GM19099 (cell line): ENCODE measurements around the gene PABPN1.

Experiments
- POLR2A ChIP-seq: IDR thresholded peaks from 3 replicates; pipeline ENCODE4 v1.6.1; 2011; ENCODE audit warnings: low read depth; ENCODE audit not compliant: insufficient read length; ENCODE audit errors: extremely low read depth

The PABPN1 gene

DNA sequence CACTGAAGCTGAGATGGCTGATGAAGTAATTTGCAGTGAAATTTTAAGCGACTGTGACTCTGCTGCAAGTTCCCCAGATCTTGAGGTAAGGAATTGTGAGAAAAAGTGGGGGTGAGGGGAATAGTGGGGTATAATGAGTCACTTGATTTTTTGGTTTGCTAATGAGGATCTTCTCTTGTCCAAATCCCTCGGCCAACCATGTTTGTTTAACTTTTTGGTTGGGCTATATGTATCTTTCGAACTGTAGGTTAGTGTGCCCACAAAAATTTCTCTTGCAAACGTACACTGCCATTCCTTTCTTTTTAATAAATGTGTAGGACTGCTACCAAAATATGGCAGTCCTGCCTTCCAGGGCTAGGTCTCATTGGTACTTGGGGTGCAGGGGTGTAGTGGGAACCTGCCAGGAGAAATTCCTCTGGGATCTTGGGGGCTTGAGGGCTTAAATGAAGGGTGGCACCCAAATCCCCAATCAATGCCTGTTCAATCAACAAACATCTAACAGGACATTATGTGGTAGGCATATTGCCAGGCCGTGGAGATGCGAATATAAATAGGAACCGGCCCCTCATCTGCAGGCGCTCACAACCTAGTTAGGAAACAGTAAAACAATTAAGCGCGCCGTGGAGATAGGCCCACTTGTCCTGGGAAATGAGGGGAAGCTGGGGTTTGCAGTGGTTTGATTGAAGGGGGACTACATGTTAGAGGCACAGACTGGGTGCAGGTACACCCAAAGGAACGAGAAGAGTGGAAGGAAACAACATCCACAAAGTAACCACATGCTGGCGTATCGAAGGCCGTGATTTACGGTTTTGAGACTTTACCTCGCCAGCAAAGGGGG lies 1.3 kb upstream of the PABPN1 start:
- no peak for TF ChIP-seq POLR2A

DNA sequence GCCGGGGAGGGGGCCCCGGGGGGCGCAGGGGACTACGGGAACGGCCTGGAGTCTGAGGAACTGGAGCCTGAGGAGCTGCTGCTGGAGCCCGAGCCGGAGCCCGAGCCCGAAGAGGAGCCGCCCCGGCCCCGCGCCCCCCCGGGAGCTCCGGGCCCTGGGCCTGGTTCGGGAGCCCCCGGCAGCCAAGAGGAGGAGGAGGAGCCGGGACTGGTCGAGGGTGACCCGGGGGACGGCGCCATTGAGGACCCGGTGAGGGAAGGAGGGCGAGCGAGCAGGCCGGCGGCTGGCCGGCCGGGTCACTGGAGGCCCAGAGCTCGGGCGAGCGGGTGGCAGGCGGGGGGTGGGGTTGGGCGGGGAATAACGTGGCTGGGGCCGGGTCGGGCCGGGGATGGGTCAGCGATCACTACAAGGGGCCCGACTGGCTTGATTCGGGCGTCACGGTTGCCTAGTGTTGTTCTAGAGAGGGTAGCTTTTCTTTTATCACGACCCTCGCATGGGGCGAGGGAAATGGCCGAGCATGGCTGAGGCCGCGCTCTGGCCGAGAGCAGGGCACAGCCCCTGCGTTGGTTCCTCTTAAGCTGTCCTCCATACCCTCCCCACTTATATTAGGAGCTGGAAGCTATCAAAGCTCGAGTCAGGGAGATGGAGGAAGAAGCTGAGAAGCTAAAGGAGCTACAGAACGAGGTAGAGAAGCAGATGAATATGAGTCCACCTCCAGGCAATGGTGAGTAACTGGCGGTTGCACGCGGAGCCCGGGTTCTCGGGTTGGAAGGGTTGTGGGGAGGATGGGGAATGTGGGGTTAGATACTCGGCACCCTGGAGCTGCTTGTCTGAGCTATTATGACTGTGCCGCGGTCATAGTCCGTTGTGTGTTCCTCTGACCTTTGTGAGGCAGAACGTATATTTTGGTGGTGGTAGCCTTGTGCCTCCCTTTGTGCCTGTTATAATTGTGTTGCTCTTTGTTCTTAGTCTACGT lies 603 bp downstream of the PABPN1 start:
- peak; percentile 19 for TF ChIP-seq POLR2A

DNA sequence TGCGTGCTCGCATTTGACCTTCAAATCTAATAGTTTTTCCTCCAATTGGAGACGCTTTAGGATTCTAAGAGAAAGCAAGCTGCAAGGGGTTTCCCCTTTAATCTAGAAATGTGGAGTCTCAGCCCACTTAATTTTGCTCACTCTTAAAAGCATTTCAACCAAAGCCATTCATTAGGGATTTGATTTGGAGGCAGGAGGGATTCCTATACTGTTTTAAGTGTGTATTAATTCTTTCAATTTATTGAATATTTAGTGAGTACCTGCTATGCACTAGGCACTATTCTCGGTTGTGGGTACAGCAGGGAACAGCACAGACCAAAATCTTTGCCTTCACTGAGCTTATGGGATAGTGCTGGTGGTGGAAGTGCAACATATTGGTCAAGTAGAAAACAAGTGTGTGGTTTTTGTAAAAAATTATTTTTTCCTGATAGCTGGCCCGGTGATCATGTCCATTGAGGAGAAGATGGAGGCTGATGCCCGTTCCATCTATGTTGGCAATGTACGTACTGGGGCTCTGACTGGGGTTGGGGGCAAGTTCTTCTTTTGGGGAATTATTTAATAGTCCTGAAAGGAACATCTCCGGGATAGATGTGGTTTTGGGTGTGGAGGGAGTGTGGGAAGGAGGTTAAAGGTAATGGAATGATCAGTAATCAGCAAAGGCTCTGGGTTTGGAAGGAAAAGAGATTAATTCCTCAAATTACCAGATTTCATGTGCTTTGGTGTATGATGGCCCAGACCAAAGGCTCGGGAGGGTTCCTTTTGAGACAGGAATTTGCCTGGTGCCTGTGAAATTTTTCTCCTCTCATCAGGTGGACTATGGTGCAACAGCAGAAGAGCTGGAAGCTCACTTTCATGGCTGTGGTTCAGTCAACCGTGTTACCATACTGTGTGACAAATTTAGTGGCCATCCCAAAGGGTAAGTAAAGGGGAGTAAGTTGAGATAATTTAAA lies 1.6 kb downstream of the PABPN1 start:
- TF ChIP-seq POLR2A = no peak

DNA sequence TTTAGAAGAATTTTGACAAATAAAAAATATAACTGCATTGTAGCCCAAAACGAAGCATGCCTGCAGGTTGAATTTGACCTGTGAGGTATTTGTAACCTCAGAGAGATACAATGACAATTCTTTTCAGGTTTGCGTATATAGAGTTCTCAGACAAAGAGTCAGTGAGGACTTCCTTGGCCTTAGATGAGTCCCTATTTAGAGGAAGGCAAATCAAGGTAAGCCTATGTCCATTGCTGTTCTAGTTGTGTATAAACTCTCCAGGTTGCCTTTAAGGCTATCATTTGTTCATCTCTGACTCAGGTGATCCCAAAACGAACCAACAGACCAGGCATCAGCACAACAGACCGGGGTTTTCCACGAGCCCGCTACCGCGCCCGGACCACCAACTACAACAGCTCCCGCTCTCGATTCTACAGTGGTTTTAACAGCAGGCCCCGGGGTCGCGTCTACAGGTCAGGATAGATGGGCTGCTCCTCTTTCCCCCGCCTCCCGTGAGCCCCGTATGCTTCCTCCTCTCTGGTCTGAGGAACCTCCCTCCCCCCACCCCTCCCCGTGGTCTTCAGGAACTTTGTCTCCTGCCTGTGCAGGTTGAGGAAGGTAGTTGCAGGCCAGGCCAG lies 2.7 kb downstream of the PABPN1 start:
- no peak for TF ChIP-seq POLR2A

DNA sequence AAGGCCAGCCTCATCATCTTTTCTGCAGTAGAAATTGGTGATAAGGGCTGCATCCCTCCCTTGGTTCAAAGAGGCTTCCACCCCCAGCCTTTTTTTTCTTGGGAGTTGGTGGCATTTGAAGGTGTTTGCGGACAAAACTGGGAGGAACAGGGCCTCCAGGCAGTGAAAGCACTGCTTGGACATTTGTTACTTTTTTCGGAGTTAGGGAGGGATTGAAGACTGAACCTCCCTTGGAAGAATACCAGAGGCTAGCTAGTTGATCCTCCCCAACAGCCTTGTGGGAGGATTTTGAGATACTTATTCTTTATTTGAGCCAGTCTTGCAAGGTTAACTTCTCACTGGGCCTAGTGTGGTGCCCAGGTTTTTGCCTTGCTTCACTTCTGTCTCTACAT lies 3.2 kb downstream of the PABPN1 start:
- TF ChIP-seq POLR2A = no peak

DNA sequence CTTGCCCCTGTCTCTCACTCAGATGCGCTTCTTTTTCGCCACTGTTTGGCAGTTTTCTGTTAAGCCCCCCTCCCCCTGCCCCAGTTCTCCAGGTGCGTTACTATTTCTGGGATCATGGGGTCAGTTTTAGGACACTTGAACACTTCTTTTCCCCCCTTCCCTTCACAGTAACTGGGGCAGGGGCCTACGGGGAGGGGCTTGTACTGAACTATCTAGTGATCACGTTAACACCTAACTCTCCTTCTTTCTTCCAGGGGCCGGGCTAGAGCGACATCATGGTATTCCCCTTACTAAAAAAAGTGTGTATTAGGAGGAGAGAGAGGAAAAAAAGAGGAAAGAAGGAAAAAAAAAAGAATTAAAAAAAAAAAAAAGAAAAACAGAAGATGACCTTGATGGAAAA lies 3.7 kb downstream of the PABPN1 start:
- no peak for TF ChIP-seq POLR2A

DNA sequence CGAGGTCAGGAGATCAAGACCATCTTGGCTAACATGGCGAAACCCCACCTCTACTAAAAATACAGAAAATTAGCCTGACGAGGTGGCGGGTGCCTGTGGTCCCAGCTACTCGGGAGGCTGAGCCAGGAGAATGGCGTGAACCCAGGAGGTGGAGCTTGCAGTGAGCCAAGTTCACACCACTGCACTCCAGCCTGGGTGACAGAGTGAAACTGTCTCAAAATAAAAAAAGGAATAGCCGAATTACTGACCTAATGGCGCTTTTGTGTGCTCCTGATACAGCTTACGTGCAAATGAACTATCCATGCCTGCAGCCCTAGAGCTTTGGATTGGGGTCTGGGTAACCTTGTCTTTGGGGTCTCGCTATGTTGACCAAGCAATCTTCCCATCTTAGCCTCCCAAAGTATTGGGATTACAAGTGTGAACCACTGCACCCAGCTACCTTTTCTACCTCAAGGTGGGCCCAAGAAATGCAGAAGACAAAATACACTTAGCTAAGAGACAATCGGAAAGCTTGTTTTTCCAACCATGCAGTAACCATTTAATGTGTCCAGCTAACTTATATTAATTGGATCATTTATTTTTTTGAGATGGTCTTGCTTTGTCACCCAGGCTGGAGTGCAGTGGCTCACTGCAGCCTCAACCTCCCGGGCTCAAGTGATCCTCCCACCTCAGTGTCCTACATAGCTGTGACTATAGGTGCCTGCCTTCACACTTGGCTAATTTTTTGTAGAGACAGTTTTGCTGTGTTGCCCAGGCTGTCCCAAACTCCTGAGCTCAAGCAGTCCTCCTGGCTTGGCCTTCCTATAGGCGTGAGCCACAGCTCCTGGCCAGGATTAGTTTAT lies 5.5 kb downstream of the PABPN1 start:
- TF ChIP-seq POLR2A = peak; percentile 27

DNA sequence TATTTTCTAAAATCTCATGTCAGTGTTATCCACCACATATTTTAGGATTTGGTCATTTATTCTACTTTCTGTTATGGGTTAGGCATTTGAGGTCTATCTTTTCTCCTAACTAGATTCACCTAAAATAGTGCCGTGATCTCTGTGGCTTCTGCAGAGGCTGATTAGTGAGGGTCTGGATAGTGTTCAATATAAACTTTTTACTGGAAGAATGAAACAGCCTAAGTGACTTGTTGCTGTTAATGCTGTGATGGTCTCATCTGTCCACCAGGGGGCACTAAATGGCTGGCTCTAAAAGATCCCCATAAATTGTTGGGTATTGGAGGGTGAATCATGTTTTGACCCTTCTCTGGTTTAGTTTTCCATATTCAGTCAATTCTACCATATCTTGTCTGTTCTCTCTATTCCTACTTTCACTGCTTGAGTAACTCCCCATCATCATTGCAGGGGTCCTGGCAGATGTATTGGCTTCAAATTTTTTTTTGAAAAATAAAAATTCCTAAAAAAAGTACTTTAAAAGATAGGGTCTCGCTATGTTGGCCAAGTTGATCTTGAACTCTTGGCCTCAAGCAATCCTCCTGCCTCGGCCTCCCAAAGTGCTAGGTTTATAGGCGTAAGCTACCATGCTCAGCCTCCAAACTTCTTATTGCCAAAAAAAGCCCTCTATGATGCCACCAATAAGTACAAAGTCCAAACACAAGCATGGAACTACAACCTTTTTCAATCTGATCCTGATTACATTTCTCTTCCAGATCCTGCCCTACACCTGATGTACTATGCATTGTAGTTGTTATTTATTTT lies 6.9 kb downstream of the PABPN1 start:
- no peak for TF ChIP-seq POLR2A

DNA sequence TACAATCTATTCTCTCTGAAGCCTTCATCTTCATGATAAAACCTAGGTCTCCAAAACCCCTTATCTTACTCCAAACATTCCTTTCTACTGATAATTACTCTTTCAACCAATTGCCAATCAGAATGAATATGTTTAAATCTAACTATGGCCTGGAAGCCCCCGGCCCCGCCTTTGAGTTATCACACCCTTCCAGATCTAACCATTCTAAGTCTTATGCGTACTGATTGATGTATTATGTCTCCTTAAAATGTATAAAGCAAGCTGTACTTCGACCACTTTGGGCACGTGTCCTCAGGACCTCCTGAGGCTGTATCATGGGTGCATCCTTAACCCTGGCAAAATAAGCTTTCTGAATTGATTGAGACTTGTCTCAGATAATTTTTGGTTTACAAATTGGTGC lies 14.4 kb downstream of the PABPN1 start:
- no peak for TF ChIP-seq POLR2A

DNA sequence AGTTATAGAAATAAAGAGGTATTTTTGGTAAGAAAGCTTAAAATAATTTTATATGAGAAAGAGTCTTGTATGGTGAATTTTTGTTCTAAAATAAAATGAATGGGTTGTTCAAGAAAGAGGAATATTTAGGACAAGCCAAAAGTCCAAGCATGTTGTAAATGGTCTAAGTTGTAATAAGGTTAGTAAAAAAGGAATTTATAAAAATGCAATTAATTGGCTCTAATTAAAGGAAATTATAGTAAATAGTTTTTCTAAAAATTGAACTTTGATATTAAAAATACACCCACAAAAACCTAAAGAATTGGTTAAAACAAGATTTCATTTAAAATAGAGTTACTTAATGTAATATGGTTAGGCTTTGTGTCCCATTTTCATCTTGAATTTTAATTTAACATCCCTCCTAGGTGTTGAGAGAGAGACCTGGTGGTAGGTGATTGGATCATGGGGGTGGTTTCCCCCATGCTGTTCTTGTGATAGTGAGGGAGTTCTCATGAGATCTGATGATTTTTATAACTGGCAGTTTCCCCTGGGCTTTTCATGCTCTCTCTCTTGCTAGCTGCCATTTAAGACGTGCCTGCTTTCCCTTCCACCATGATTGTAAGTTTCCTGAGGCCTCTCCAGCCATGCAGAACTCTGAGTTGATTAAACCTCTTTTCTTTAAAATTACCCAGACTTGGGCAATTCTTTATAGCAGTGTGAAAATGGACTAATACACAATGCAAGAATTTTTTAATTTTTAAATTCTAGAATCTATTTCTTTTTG lies 18.4 kb downstream of the PABPN1 start:
- no peak for TF ChIP-seq POLR2A

DNA sequence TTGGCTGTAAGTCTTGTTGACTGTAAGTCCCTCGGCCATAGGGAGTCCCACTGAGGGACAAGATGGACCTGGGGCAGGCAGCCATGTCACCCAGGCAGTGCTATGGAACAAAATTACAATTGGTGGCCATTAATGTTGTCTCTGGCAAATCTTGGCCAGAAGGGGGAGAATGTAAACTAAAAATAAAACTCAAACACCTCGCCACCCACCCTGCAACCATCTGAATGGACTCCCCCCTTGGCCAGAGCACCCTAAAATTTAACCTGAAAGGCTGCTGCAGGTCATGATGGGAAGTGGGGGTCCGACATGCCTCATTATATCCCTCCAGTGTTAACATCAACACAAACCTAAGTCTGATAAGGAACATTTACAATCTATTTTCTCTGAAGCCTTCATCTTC lies 23.2 kb downstream of the PABPN1 start:
- no peak for TF ChIP-seq POLR2A
